KG1 (cell line): ENCODE measurements around the gene ASGR1.
"Not testable (repeated sequence)": the region's sequence is repeated elsewhere in the genome, so short reads cannot be mapped to it uniquely, and the experiment has no call there.

Experiments
- DNase-seq: peaks from one replicate; lab custom pipeline; 2025; lab: John Stamatoyannopoulos, UW

The ASGR1 gene

DNA sequence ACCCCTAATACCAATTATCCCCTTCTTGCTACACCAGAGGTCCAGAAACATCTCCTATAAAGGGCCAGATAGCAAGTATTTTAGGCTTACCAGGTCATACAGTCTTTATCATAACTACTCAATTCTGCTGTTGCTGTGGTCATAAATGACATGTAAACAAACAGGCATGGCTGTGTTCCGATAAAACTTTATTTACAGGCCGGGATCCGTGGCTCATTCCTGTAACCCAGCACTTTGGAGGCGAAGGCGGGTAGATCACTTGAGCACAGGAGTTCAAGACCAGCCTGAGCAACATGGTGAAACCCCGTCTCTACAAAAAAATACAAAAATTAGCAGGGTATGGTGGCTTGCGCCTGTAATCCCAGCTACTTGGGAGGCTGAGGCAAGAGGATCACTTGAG lies 12.3 kb downstream of the ASGR1 start:
- DNase-seq = no peak

DNA sequence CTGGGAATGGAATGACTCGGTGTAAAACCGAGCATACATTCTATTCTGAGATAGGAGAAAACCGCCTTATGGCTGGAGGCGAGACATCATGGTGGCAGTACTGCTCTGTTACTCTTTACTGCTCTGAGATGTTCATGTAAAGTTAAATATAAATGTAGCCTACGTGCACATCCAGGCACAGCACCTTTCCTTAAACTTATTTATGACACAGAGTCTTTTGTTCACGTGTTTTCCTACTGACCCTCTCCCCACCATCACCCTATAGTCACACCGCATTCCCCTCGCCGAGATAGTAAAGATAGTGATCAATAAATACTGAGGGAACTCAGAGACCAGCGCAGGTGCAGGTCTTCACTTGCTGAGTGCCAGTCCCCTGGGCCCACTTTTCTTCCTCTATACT lies 19.6 kb downstream of the ASGR1 start:
- not testable (repeated sequence) for DNase-seq

DNA sequence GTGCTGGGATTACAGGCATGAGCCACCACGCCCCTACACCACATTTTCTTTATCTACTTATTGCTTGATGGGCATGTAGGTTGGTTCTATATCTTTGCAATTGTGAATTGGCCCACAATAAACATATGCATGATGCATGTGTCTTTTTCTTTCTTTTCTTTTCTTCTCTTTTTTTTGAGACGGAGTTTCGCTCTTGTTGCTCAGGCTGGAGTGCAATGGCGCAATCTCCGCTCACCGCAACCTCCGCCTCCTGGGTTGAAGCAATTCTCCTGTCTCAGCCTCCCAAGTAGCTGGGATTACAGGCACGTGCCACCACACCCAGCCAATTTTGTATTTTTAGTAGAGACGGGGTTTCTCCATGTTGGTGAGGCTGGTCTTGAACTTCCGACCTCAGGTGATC lies 20.7 kb downstream of the ASGR1 start:
- DNase-seq = not testable (repeated sequence)

DNA sequence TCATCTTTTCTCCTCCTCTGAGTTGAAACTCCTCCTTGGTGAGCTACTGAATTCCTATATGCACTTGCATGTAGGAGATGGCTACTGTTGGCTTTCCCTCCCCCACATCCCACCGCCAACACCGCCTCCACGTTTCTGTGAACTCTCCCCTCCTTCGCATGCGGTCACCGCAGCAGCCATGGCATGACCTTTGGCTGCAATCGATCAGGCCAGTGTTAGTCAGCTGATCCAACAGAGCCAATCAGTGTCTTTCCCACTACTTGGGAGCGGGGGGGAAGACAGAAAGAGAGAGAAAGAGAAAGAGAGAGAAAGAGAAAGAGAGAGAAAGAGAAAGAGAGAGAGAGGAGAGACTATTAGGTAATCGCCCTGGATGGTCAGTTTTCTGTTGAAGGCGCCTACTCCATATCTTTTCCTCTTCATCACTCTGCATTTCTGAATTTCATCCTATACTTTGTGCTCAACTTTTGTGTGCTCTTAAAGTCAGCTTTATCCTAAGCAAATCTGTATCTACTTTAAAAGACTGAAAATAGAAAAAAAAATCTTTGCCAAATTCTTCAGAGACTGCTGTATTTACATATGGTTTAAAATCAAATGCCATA lies 22.7 kb downstream of the ASGR1 start:
- DNase-seq = no peak

DNA sequence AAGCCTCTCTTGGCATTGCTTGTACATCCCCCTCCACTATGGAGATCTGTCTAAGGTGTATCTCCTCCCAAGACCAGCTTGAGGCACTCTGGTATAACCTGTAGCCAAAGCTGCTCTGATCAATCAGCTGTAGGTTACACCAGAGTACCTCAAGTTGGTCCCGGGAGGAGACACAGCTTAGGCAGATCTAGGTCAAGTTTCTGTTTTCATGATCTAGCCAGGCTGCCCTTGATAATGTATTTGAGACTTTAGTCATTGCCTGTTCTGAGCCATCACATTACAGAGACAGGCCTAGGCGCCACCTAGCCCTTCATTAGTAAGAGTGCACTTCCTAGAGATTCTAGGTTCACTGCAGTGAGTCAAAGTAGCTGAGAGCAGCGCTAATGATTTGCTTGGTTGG lies 31.4 kb downstream of the ASGR1 start:
- no peak for DNase-seq

DNA sequence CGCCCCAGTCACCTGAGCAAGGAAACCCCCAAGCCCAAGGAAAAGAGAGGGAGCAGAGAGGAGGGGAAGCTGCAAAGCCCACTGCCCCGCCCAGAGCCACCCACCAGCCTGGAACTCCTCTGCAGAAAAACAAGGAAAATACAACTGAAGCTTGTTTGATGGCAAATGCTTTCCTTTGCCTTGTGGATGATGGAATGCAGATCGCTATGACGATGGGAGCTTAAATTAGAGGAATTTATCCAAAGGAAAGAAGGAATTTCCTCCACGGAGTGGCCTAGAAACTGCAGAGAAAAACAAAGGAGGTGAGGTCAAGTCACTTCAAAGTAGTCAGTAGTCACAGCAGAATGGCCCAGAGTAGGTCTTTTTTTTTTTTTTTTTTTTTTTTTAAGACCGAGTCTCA lies 33.1 kb downstream of the ASGR1 start:
- DNase-seq = no peak

DNA sequence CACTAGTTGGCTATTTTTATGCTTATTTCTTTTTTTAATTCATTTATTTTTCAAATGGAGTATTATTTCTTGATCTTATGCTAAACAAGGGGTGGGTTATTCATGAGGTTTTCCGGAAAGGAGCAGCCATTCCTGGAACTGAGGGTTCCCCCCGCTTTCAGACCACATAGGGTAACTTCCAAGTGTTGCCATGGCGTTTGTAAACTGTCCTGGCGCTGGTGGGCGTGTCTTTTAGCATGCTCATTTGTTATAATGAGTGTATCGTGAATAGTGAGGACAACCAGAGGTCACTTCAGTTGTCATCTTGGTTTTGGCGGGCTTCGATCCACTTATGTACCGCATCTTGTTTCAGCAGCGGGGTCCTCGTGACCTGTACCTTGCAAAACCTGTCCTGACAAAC lies 35.0 kb downstream of the ASGR1 start:
- DNase-seq = no peak

DNA sequence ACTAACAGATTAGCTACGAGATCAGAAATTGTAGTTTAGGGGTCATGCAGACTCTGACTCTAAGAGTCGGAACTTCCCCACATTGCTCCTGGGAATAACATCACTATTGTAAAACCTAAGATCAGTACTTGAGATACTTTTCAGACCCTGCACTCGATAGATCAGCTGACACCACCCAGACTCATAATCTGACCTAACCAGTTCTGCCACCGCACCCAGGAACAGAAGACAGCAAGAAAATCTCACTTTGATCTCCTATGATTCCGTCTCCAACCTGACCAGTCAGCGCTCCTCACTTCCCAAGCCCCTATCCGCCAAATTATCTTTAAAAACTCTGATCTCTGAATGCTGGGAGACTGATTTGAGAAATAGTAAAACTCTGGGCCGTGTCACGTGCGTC lies 37.3 kb downstream of the ASGR1 start:
- DNase-seq = no peak

DNA sequence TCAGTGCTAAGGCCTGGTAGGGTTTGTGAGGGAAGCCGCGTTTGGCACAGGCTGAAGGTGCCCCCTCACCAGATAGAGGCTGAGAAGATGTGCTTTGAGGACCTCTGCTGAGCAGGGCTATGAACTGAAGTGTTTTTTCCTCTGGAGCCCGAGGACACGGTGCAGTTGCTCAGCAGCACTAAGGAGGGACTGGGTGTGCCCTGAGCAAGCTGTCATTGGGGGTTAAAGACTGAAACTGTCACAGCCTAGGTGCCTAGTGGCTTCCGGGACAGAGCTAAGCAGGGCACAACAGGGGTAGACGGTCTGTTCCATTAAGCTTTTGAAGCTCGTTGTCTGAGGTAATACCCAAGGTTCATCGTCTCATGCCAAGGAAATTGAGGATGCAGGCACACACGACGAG lies 39.8 kb downstream of the ASGR1 start:
- no peak for DNase-seq

DNA sequence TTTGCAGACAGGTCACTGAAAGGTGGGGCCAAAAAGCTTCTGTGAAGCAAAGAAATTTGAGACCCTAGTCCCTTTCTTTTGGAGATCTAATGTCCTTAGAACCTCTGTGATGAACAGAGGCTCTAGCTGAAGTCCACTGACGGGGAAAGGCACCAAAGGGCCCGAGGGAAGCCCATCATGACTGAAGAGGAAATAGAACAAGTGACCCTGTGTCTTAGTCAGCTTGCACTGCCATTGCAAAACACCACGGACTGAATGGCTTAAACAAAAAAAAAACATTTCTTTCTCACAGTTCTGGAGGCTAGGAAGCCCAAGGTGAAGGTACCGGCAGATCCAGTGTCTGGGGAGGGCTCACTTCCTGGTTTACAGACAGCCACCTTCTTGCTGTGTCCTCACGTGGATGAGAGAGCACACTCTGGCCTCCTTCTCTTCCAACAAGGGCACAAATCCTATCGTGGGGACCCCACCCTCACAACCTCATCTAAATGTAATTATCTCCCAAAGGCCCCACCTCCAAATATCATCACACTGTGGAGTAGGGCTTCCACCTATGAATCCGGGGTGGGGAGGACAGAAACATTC lies 40.3 kb downstream of the ASGR1 start:
- DNase-seq = no peak

DNA sequence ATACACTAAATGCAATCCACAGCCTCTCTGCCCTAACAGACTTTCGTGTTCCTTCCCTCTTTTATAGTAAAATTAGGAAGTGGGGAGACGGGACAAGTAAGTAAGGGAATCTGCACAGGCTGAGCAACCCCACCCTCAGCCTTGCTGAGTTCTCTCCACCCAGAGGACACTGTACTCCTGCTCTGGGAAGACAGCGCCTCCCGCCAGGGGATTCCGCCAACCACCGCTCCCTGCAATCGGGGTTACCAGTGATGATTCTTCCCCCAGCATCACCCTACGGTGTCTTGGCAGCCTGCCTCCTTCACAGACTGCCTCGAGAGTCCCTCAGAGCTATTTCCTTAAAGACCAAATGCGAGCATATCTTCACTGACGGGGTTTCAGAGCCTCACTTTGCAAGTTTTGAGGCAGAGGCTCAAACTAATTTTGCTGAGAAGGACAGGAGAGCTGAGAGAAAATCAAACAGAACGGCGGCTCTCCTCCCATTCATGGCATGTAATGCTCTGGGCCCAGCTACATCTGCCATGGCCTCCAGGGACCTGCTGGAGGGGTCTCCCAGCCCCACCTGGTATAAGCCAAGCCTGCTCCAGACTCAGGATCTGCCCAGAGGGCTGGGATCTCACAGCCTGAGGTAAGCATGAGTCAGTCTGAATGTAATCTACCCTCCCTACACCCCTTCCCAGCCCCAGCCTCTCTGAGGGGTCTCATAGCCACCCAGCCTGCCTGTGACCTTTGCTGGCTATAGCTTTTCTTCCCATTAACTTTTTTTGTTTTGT lies 41.8 kb downstream of the ASGR1 start:
- no peak for DNase-seq

DNA sequence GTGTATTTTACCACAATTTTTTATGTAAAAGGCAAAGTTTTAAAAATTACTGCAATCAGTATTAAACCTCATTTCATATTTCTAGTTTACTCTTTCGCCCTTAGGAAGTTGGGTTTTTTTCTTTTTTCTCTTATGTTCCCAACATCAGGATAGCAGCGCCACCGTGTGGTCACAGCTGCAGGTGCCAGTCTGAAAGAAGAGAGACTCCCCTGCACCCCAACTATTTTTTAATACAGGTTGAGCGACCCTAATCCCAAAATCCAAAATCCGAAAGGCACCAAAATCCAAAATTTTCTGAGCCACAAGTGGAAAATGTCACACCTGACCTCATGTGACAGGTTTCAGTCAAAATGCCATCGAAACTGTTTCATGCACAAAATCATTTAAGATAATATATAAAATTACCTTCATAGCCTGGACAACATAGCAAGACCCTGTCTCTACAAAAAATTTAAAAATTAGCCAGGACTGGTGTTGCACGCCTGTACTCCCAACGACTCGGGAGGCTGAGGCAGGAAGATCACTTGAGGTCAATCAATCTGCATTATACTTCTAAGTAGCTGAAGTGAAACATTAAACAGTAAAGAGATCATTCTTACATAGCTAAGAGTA lies 42.8 kb downstream of the ASGR1 start:
- DNase-seq = no peak

DNA sequence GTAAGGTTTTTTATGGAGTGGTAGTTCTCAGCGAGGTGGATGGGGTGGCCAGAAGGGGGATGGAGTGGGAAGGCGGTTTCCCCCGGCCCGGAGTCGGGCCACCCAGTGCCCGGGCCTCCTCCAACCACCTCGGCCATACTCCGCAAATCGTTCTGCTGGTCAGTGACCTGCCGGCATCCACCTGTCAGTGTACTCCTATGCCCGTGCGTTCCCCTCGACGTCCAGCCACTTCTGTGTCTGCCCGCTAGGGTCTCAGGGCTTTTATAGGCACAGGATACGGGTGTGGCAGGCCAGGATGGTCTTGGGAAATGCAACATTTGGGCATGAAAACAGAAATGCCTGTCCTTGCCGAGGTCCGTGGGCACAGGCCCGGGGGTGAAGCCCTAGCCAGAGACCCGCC lies 45.3 kb downstream of the ASGR1 start:
- no peak for DNase-seq

DNA sequence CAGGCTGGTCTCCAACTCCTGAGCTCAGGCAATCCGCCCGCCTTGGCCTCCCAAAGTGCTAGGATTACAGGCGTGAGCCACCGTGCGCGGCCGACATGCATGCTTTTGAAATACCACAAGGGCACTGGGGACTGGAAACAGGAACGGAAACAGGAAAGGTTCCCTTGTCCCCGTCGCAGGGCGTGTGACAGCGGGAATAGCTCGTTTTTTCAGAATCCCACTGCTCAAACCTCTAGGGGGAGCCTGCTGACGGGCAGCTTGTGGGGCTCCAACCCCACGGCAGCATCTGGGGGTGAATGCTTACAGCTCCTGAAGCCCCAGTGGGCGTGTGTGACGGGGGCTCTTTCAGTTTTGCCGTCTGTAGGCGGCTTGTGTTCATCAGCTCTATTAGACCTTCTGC lies 45.7 kb downstream of the ASGR1 start:
- DNase-seq = no peak

DNA sequence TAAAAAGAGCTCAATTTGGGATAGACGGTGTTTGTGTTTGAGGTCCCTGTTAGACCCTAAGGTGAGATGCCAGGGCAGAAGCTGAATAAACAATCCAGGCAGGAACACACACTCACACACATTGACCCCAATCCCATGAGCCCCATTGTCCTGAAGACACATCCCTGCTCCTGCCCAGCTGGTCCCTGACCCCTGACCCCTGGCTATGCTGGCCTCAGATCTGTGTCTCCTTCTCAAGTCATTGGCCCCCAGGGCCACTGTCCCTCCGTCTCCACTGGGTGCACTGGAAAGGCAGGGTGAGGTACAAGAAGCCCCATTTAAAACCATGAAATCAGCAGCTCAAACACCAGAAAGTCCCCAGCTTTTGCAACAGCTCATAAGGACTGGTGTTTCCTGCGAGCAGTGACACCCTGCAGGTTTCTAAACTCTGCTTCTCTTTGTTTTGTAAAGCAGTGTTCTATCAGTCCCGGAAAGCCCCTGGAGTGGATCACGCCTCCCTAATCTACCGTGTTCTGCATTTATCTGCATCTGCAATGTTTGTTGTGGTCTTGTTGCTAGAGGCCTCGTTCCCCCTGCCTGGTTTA lies 46.6 kb downstream of the ASGR1 start:
- DNase-seq = no peak

DNA sequence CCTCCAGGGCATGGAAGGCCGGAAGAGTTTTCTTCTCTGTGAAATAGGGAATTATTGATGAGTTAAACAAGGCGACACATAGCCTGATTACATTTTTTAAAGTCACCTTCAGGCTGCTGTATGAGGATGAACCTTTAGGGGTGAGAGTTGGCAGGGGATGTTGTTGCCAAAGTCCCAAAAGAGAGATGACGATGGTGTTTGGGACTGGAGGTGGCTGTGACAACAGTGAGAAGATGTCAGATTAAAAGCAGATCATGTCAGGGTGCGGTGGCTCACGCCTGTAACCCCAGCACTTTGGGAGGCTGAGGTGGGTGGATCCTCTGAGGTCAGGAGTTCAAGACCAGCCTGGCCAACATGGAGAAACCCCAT lies 47.8 kb downstream of the ASGR1 start:
- DNase-seq = no peak

DNA sequence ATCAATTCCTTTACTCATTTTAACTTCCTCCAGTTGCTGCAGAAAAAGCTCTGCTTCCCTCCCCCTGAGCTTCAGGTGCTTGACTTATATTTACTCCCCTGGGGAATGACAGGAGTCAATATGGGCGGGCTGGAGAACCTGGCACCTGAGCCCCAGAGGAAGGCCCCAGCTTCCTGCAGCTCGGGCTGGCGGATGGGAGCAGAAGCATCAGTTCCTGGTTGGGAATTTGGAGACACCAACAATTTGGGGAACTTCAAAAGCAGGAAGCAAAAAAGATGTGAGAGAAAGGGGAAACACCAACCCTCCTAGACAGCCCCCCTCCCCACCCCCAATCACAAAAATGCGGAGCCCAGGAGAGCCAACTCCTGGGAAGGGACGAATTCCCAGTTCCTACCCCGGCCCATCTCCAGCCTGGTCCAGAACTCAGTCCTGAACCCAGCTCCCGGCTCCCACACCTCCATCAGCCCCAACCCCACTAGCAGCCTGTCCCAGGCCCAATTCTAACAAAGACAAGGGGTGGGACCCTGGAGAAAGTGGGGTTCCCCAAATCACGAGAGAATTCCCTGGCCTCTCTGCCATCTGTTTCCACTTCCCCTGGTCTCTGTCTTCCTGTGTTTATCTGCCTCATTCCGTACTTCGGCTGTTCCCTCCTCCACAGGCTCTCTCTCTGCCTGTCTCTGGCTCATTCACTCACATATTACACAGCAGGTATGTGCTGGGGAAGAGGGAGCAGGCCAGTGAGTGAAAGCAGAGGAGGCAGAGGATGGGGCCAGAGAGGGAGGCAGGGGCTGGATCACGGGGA lies 48.3 kb downstream of the ASGR1 start:
- no peak for DNase-seq

DNA sequence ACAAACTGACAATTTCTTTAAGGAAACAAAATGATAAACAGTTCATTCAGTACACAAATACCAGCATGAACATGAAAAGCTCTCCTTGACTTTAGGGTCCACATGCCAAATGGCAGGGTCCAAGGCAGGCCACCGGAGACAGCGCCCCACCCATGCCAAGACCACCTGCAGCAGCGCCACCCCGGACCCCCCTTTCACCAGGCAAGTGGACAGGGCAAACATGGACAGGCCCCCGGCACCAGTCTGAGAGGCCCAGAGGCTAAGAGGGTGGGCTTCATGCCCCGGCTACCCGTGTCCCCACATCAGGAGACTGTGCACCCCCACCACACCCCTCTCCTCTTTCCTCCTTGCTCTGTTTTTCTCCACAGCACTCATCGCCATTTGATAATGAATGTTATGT lies 49.9 kb downstream of the ASGR1 start:
- no peak for DNase-seq

DNA sequence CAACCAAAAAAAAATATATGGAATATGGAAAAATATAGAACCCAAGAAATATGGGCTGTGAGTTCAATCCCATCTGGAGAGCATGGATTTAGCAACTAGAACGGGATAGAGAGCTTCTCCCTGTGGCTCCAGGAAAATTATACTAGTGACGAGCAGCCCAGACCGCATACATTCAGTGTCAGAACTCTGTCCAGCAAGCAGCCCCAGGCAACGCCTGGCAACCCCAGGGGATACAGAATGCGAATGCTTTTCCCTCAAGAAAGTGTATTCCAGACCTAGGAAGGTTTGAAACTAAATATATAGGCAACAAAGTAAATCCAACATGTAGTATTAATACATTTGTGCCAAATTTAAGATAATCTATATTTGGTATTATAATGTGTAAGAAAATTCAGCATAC lies 51.0 kb downstream of the ASGR1 start:
- DNase-seq = no peak

DNA sequence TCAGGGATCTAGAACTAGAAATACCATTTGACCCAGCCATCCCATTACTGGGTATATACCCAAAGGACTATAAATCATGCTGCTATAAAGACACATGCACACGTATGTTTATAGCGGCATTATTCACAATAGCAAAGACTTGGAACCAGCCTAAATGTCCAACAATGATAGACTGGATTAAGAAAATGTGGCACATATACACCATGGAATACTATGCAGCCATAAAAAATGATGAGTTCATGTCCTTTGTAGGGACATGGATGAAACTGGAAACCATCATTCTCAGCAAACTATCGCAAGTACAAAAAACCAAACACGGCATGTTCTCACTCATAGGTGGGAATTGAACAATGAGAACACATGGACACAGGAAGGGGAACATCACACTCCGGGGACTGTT lies 51.7 kb downstream of the ASGR1 start:
- DNase-seq = not testable (repeated sequence)

DNA sequence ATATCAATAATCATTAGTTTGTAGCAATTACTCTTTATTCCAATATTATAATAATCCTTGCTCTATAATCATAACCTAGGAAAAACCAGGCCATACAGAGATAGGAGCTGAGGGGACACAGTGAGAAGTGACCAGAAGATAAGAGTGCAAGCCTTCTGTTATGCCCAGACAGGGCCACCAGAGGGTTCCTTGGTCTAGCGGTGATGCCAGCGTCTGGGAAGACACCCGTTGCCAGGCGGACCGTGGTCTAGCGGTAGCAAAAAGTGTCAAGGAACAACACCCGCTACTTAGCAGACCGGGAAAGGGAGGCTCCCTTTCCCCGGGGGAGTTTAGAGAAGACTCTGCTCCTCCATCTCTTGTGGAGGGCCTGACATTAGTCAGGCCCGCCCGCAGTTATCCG lies 52.8 kb downstream of the ASGR1 start:
- DNase-seq = not testable (repeated sequence)

DNA sequence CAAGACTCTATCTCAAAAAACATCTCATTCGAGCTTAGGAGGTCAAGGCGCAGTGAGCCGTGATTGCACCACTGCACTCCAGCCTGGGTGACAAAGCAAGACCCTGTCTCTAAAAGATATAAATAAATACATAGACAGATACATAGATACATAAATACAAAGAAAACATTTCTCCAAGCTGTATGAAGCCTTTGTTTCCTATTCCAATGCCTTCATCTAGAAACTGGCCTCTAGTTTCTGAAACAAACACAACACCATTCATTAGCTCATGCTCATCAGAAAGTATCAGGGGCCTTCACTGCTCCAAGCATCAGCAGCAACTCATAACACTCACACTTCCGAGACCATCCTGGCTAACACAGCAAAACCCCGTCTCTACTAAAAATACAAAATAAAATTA lies 54.2 kb downstream of the ASGR1 start:
- DNase-seq = no peak
